HS-5 (cell line): ENCODE data around the gene RNF187.

Source experiments
- DNase-seq: peaks from one replicate; pipeline ENCODE4 v3.0.0-alpha.2; 2012; ENCODE audit warnings: low read depth

Gene RNF187

GRCh38 chr1:228487336-228488124 lies at the start of gene RNF187:
RNF187 (plus strand) TSS chr1:228487382.
- DNase-seq, result no peak

GRCh38 chr1:228437424-228437962 lies 49.7 kb upstream of the RNF187 start:
- no peak for DNase-seq

- DNase-seq, result no peak
These were observed 48.9 kb upstream of the RNF187 start for GRCh38 chr1:228438266-228438665.

- DNase-seq, result no peak
These were observed 46.3 kb upstream of the RNF187 start for GRCh38 chr1:228440761-228441500.

- DNase-seq, result no peak
These were observed 43.8 kb upstream of the RNF187 start for GRCh38 chr1:228443395-228443794.

GRCh38 chr1:228445490-228445842 lies 41.7 kb upstream of the RNF187 start:
- no peak for DNase-seq

- DNase-seq, result no peak
These were observed 41.1 kb upstream of the RNF187 start for GRCh38 chr1:228445843-228446650.

- DNase-seq, result no peak
These were observed 40.3 kb upstream of the RNF187 start for GRCh38 chr1:228446852-228447251.

GRCh38 chr1:228448372-228448771 lies 38.8 kb upstream of the RNF187 start:
- no peak for DNase-seq

- DNase-seq, result no peak
These were observed 37.0 kb upstream of the RNF187 start for GRCh38 chr1:228450200-228450599.

GRCh38 chr1:228452194-228453021 lies 34.8 kb upstream of the RNF187 start:
- no peak for DNase-seq

- no peak for DNase-seq
These were observed 34.1 kb upstream of the RNF187 start for GRCh38 chr1:228453022-228453560.

GRCh38 chr1:228453614-228454013 lies 33.6 kb upstream of the RNF187 start:
- DNase-seq, result no peak

- no peak for DNase-seq
These were observed 32.9 kb upstream of the RNF187 start for GRCh38 chr1:228454238-228454637.

GRCh38 chr1:228455715-228456114 lies 31.5 kb upstream of the RNF187 start:
- no peak for DNase-seq

GRCh38 chr1:228456252-228457016 lies 30.7 kb upstream of the RNF187 start:
- DNase-seq, result no peak

GRCh38 chr1:228457017-228457395 lies 30.2 kb upstream of the RNF187 start:
- DNase-seq, result no peak

- DNase-seq, result peak; percentile 97
These were observed 29.6 kb upstream of the RNF187 start for GRCh38 chr1:228457396-228458176.
